GM19035 (cell line): Measurements from ENCODE around the gene DDX28.
"Not testable (repeated sequence)": the region's sequence is repeated elsewhere in the genome, so short reads cannot be mapped to it uniquely, and the experiment has no call there.

Experiments
- ATAC-seq: cut with Tn5 transposase; IDR thresholded peaks from one replicate; pipeline ENCODE4 v1.9.1; 2021; ENCODE audit not compliant: unreplicated experiment

DDX28 gene

GRCh38 chr16:68040506-68041288, 17.7 kb upstream of the DDX28 start:
- peak; percentile 81 for ATAC-seq

- ATAC-seq: no peak
Measured at GRCh38 chr16:68037841-68038597, 15.0 kb upstream of the DDX28 start.

GRCh38 chr16:68035227-68035626, 12.2 kb upstream of the DDX28 start:
- ATAC-seq: no peak

- ATAC-seq: no peak
Measured at GRCh38 chr16:68033101-68033500, 10.1 kb upstream of the DDX28 start.

- ATAC-seq: no peak
Measured at GRCh38 chr16:68031951-68032350, 8.9 kb upstream of the DDX28 start.

- not testable (repeated sequence) for ATAC-seq
Measured at GRCh38 chr16:68030108-68030507, 7.1 kb upstream of the DDX28 start.

GRCh38 chr16:68028996-68029395, 6.0 kb upstream of the DDX28 start:
- ATAC-seq: no peak

GRCh38 chr16:68022278-68022727, 729 bp downstream of the DDX28 start:
- ATAC-seq: no peak

GRCh38 chr16:68021490-68021889, 1.5 kb downstream of the DDX28 start:
- no peak for ATAC-seq

GRCh38 chr16:68019167-68019680, 3.8 kb downstream of the DDX28 start:
- ATAC-seq: no peak

GRCh38 chr16:68015681-68016080, 7.4 kb downstream of the DDX28 start, which contains the start of gene DPEP2NB:
Gene DPEP2NB, minus strand, starts transcription at chr16:68015911. Its CDS starts 141 bp downstream, at chr16:68015770.
- no peak for ATAC-seq

GRCh38 chr16:68013440-68013839, 9.6 kb downstream of the DDX28 start:
- no peak for ATAC-seq

- not testable (repeated sequence) for ATAC-seq
Measured at GRCh38 chr16:68009872-68010271, 13.2 kb downstream of the DDX28 start.

- ATAC-seq: no peak
Measured at GRCh38 chr16:68009157-68009735, 13.8 kb downstream of the DDX28 start.

GRCh38 chr16:68005786-68006286, 17.2 kb downstream of the DDX28 start:
- ATAC-seq: no peak

- ATAC-seq: no peak
Measured at GRCh38 chr16:68005211-68005610, 17.8 kb downstream of the DDX28 start.

GRCh38 chr16:68003031-68003430, 20.0 kb downstream of the DDX28 start:
- ATAC-seq: no peak

GRCh38 chr16:68000450-68000849, 22.6 kb downstream of the DDX28 start:
- no peak for ATAC-seq

- ATAC-seq: no peak
Measured at GRCh38 chr16:67999985-68000384, 23.0 kb downstream of the DDX28 start.

GRCh38 chr16:67998779-67999688, 24.0 kb downstream of the DDX28 start, which contains the start of gene DPEP2:
Gene DPEP2, minus strand, starts transcription at chr16:67999484. Its CDS starts 6,272 bp downstream, at chr16:67993212.
- not testable (repeated sequence) for ATAC-seq
